Measurements from ENCODE around the gene ACP3.

Gene ACP3

DNA sequence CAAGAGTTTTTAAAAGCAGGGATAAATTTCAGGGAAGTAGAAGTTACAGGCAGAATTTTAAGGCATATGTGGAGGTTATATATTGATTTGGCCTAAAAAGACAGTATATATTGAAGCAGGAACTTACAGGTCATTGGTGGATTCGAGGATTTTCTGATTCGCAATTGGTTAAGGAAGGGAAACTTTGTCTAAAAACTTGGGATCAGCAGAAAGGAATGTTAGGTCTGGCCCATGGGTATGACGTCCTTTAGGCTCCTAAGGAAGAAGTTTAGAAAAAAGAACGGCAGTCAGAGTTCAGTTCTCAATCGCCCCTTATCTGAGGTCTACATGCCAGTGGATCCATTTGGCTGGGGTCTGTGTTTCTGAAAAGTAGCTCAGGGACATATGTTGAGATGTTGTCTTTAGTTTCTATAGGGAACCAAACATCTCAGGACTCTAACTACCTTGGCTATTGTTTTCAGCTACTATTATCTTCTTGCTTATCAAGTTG is 33.2 kb upstream of the ACP3 start:
- TF ChIP-seq, protein P1, sequence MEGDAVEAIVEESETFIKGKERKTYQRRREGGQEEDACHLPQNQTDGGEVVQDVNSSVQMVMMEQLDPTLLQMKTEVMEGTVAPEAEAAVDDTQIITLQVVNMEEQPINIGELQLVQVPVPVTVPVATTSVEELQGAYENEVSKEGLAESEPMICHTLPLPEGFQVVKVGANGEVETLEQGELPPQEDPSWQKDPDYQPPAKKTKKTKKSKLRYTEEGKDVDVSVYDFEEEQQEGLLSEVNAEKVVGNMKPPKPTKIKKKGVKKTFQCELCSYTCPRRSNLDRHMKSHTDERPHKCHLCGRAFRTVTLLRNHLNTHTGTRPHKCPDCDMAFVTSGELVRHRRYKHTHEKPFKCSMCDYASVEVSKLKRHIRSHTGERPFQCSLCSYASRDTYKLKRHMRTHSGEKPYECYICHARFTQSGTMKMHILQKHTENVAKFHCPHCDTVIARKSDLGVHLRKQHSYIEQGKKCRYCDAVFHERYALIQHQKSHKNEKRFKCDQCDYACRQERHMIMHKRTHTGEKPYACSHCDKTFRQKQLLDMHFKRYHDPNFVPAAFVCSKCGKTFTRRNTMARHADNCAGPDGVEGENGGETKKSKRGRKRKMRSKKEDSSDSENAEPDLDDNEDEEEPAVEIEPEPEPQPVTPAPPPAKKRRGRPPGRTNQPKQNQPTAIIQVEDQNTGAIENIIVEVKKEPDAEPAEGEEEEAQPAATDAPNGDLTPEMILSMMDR (IDR thresholded peaks at IDR 0.05; ENCODE audit: low read depth, low read length, missing control alignments): no peak
- no peak for DNase-seq (ENCODE audit: low read depth)
- no peak overlapping the region for H3K4me3 ChIP-seq (ENCODE audit: low read depth, low read length)

GRCh38 chr3:132284781-132285619 is 32.2 kb upstream of the ACP3 start:
- no peak overlapping the region for H3K4me3 ChIP-seq (ENCODE audit: low read depth, low read length)
- DNase-seq (ENCODE audit: low read depth): no peak
- TF ChIP-seq, protein P1 (IDR thresholded peaks at IDR 0.05; ENCODE audit: low read depth, low read length, missing control alignments): no peak

DNA sequence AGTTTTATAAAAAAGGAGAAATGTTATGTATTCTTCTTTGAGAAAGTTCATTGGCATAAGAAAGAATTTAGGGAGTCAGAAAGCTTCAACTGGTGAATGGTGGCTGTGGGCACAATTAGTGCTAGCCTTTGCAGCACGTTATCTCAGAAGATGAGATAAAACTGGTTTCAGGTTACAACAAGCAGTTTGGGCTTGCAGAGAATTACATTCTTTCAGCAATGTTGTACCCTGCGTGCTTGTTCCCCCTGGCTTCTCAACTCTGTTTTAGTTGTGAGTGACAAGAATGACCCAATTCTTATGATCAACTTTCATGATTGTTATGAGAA is 31.6 kb upstream of the ACP3 start:
- TF ChIP-seq, protein P1 (IDR thresholded peaks at IDR 0.05; ENCODE audit: low read depth, low read length, missing control alignments): no peak
- DNase-seq (ENCODE audit: low read depth): no peak
- no peak overlapping the region for H3K4me3 ChIP-seq (ENCODE audit: low read depth, low read length)

GRCh38 chr3:132286035-132286434 is 31.2 kb upstream of the ACP3 start:
- TF ChIP-seq, protein P1 (IDR thresholded peaks at IDR 0.05; ENCODE audit: low read depth, low read length, missing control alignments): no peak
- no peak for DNase-seq (ENCODE audit: low read depth)
- no peak overlapping the region for H3K4me3 ChIP-seq (ENCODE audit: low read depth, low read length)

DNA sequence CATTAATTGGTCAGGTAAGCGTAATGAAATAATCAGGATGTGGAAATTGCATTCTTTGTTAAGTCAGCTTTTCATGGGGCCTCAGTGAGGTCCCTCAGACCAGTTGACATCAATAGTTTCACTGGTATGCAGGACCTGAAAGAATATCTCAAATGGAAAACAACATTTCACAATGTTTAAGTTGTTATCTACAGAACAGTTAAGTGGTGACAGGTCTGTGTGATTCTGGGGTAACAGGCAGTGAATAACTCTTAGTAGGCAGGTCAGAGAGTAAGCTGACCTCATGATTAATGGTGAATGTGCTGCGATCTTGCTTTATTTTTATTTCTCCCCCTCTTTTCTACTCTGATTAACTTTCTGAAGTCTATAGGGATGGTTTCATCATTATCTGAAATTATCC is 28.9 kb upstream of the ACP3 start:
- no peak overlapping the region for H3K4me3 ChIP-seq (ENCODE audit: low read depth, low read length)
- DNase-seq (ENCODE audit: low read depth): no peak
- TF ChIP-seq, protein P1 (IDR thresholded peaks at IDR 0.05; ENCODE audit: low read depth, low read length, missing control alignments): no peak

- no peak overlapping the region for H3K4me3 ChIP-seq (ENCODE audit: low read depth, low read length)
- TF ChIP-seq, protein P1 (IDR thresholded peaks at IDR 0.05; ENCODE audit: low read depth, low read length, missing control alignments): no peak
- DNase-seq (ENCODE audit: low read depth): no peak
Observed at GRCh38 chr3:132289316-132289715, 27.9 kb upstream of the ACP3 start.

DNA sequence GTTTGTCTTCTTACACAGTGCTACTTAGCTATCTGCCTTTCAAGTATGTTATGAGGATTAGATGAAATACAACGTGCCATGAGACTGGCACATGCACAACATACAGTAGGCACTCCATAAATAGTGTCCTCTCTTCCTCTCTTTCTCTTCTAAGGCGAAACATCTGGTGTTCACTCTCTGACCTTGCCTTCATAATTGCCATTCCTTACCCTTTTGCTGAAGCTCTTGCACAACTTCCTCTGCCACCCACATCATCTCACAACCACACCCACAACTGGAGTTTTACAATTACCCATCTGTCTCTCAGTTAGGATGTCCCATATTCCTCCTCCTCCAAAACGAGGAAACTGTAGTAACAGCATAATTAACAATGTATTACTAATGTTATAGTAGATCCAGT is 26.4 kb upstream of the ACP3 start:
- H3K4me3 ChIP-seq (ENCODE audit: low read depth, low read length): no peak overlapping the region
- TF ChIP-seq, protein P1 (IDR thresholded peaks at IDR 0.05; ENCODE audit: low read depth, low read length, missing control alignments): no peak
- no peak for DNase-seq (ENCODE audit: low read depth)

Data from GM12864 (cell line).